HTERT RPE-1 (cell line): Measurements from ENCODE around the gene SEL1L3.

ENCODE experiments used
- in situ Hi-C: fragments of 300-500 bp; cut with MboI; formaldehyde crosslinking; loops from 4 replicates; pipeline ENCODE4 v1.14.3; 2020; ENCODE audit warnings: low sequenced_read_pairs

The SEL1L3 gene

GRCh38 chr4:25857403-25857802, 5.4 kb downstream of the SEL1L3 start:
- in situ Hi-C loops: no loop called here

DNA sequence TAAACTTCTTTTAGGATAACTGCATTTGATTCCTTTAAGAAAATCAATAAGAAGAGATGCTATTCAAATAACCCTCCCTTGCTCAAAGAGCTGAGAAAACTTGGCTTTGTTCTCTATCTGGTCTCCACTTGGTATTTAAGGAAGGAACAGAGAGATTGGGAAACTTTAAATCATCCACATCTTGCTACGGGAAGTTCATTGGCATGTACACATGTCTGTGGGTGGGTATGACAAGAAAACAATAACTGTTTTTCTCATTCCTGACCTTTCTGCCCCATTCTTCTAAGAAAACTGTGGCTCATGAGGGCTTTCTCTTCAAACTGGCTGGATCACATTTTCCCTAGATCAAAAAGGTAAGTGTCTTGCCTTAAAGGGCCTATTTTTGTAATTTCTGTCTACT, 6.0 kb downstream of the SEL1L3 start:
- in situ Hi-C loops: no loop called here

DNA sequence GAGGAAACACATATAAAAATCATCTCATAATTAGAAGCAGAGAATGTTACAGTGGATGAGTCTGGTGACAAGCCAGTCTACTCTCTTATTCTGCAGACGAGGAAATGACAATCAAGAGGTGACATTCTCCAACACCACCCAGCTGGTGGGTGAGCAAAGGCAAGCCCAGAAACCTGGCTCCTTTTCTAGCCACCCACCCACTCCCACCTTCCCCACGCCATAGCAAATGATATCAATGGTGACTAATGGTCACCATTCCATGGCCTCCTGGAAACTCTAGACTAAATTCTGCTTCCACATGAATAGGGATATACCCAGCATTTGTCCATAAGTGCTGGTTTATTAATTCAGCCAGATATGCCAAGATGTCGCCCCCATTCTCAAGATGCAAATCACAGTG, 10.7 kb downstream of the SEL1L3 start:
- in situ Hi-C loops: no loop called here

- in situ Hi-C loops: no loop called here
Measured at GRCh38 chr4:25847329-25847728, 15.5 kb downstream of the SEL1L3 start.

- in situ Hi-C loops: no loop called here
Measured at GRCh38 chr4:25845841-25846653, 16.7 kb downstream of the SEL1L3 start.

DNA sequence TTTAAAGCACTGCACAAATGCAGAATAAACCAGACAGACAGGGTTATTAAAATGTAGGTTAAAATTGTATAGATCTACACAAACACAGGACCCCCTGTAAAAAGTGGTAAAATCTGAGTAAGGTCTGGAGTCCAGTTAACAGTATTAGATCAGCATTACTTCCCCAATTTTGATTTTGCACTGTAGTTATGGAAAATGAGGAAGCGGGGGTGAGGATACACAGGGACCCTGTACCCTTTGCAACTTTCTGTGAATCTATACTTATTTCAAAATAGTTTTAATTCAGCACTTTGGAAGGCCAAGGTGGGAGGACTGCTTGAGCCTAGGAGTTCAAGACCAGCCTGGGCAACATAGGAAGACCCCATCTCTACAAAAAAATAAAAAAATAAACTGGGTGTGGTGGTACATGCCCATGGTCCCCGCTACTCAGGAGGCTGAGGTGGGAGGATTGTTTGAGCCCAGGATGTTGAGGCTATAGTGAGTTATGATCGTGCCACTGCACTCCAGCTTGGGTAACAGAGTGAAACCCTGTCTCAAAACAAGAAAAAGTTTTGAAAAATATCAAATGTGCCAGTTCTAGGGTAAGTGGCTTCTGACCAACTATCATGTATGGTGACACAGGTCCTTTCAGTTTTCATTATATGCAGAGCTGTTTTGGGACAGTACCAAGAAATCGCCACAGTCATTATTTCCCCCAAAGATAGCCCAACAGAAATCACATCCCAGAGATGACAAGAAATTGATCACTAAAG, 17.7 kb downstream of the SEL1L3 start:
- in situ Hi-C loops: no loop called here

DNA sequence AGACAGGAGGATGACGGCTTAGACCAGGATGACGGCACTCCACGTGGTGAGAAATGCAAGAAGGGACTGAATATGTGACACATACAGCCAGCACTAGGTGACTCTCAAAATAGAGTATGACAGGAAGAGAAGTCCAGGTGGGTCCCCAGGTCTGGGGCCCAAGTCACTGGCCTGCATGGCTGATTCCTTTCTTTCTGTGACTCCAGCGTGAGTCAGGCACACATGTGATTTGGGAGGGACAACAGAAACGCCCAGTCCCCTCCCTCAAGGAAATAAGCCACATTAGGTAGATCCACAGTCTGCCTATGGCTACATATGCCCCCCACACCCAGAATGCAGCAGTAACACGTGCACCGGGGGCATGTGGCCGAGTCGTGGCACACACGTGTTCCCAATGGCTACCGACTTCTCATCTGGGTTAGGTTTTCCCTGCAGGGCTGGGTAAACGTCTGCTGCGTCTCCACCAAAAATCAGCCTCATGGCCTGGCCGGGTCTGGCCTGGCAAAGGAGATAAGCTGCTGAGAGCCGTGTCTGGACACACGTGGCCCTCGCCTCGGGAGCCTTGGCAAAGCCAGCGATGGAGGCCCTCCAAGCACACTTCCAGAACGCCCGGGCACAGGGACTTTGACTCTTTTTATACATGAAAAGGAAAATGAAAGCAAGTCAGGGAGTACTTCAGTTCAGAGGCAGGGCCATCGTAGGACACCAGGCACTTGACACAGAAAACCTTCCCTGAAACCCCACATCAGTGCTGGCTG, 19.3 kb downstream of the SEL1L3 start:
- in situ Hi-C loops: no loop called here

DNA sequence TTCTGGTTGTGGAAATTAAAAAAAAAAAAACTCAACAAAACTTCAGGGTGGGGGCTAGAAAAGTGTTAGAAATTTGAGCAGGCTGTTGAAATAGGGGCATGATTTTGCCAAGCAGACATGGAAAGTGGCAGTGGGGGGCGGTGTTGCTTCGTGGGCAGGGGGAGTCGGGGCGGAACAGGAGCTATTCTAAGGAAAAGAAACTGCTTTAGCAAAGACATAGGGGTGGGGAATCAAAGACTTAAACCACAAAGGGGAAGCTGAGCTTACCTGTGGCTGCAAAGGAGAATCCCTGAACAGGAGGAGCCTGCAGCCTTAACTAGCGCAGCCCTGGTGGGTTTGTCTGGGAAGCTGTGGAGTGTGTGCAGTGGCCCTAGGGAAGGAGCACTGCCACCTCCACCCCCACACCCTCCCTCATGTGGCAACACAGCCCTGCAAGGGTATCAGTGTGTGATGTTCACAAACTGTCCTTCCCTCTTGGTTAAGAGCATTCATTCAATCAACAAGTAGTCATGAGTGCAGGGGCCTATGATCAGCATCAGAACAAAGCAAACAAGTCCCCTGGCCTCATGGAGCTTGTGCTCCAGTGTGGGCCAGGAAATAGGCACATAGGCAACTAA, 20.5 kb downstream of the SEL1L3 start:
- in situ Hi-C loops: no loop called here

DNA sequence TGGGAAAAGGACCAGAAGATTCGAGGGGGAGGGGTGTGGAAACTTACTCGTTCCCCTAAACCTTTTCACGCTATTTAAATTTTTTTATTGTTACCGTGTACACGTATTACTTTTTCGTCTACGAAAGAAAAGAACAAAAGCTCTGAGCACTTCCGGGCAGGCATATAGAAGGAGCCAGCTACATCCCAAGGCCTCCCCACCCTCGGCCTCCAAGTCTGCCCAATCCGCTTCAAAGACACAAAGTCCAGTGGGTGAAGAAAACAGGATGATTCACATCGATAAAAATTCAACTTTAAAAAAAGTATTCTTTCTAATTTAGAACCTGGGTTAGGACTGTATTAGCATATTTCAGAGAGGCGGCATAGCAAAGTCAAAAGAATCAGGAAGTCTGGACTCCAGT, 23.1 kb downstream of the SEL1L3 start:
- in situ Hi-C loops: no loop called here

DNA sequence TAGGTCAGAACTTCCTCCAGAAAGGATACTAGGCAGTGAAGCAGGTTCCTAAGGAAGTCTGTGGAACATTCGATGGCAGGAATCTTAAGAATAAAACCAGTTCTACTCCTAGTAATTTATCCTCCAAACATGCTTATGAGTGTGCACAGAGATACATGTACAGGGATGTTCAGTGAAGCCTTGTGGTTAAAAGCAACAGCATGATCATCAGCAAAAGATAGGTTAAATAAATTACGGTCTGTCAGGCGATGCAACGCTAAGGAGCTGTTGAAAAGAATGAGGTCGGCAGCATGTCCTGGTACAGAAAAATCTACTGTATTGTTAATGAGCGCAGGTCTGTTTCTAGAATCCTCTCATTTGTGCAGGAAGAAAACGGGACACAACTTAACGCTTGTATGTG, 23.6 kb downstream of the SEL1L3 start:
- in situ Hi-C loops: no loop called here

DNA sequence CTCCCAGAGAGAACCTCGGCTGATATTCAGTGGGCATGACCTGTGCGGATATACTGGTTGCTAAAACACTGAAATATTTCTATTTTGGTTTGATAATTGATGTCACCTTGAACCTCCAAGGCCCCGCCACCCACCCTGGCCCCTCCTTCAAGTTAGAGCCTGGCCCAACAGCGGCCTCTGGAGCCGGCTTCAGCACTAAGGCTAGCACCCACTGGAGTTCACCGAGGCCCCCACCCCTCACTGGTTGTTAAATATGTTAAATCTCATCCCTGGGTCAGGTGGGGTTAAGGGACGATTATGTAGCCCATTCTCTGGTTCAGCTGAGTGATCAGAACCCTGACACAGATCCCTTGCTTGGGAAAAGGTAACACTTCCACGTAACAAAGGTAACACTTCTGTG, 24.3 kb downstream of the SEL1L3 start:
- in situ Hi-C loops: no loop called here

- in situ Hi-C loops: no loop called here
Measured at GRCh38 chr4:25837107-25837506, 25.7 kb downstream of the SEL1L3 start.

GRCh38 chr4:25835384-25835783, 27.4 kb downstream of the SEL1L3 start:
- in situ Hi-C loops: no loop called here

DNA sequence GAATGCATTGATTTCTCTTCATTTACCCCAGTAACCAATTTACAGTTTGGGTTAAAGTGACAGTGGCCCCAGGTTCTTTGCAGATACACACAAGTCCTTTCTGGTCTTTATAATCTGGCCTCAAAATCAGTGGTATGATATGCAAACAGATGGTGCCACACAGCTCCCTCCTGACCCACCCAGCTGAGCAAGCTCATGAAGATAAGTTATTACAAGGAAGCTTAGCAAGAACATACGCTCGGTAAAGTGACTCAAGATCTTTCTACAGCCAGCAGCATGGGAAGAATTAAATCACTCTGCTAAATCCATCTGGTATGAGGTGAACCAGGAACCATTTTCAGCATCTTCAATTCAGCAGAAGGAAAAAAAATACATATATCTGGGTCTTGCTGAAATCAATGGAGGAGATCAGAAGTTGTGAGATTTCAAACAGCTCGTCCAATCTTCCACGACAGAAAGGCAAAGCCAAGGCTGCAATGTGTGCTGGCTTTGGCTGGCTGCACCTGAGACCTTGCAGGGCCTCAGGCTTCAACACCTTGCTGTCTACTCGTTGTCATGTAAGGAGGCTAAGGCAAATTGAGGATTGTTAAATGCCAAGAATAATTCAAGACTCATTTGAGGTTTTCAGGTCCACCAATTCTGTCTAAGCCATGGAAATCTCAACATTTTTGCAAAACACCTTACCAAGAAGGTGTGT, 28.2 kb downstream of the SEL1L3 start:
- in situ Hi-C loops: no loop called here

GRCh38 chr4:25830548-25830947, 32.2 kb downstream of the SEL1L3 start:
- in situ Hi-C loops: no loop called here

DNA sequence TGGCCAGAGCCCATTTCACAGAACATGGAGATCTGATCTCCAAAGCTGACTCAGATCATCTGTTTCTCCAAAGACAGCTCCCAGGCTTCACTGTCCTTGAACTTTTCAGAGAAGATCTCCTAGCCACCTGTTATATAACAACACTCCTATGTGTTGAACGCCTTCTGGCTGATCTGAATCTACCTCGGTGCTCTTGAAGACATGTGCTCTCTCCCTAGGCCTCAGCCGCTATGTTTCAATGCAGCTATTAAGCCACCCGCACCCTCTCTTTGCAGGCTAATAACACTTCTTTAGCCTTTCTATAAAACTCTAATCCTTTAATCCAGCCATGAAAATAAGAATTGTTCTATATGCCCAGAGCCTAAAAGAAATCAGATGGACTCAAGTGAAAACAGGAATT, 34.9 kb downstream of the SEL1L3 start:
- in situ Hi-C loops: no loop called here

- in situ Hi-C loops: no loop called here
Measured at GRCh38 chr4:25827373-25827772, 35.4 kb downstream of the SEL1L3 start.

- in situ Hi-C loops: no loop called here
Measured at GRCh38 chr4:25826074-25826752, 36.6 kb downstream of the SEL1L3 start.

- in situ Hi-C loops: no loop called here
Measured at GRCh38 chr4:25823632-25824031, 39.2 kb downstream of the SEL1L3 start.

DNA sequence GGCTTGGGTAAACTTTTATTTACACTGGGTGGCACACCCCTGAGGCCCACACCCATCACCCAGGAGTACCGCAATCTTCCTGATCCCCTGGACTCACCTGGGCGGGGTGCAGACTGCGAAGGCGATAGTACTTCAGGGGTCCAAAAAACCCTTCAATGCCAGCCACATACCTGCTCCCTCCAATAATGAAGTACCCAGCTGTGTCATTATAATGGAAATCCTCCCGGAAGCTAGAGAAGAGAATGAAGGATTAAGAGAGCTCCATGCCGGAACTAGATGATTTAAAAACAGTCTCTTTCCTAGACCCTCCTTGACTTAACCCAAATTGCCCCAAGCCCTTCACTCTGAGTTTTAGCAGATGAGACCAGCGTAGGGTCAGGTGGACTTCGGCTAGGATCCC, 40.9 kb downstream of the SEL1L3 start:
- in situ Hi-C loops: no loop called here
